Measurements from ENCODE around the gene TXNDC11.

The TXNDC11 gene

GRCh38 chr16:11752856-11753255 is 10.2 kb upstream of the TXNDC11 start:
- no peak for DNase-seq

- no peak for DNase-seq
Measured at GRCh38 chr16:11750056-11750455, 7.4 kb upstream of the TXNDC11 start.

- no peak for DNase-seq
Measured at GRCh38 chr16:11748404-11749254, 6.0 kb upstream of the TXNDC11 start.

GRCh38 chr16:11747949-11748403 is 5.3 kb upstream of the TXNDC11 start:
- no peak for DNase-seq

GRCh38 chr16:11744075-11744470 is 1.4 kb upstream of the TXNDC11 start:
- no peak for DNase-seq

GRCh38 chr16:11743308-11744074 is 834 bp upstream of the TXNDC11 start:
- DNase-seq: peak; percentile 67

- no peak for DNase-seq
Measured at GRCh38 chr16:11742093-11742535, 543 bp downstream of the TXNDC11 start.

- no peak for DNase-seq
Measured at GRCh38 chr16:11740567-11740966, 2.1 kb downstream of the TXNDC11 start.

GRCh38 chr16:11738742-11739544 is 3.7 kb downstream of the TXNDC11 start:
- no peak for DNase-seq

- no peak for DNase-seq
Measured at GRCh38 chr16:11737713-11738112, 4.9 kb downstream of the TXNDC11 start.

GRCh38 chr16:11736903-11737302 is 5.8 kb downstream of the TXNDC11 start:
- no peak for DNase-seq

- no peak for DNase-seq
Measured at GRCh38 chr16:11735787-11736186, 6.9 kb downstream of the TXNDC11 start.

GRCh38 chr16:11734653-11735043 is 8.0 kb downstream of the TXNDC11 start:
- DNase-seq: peak; percentile 2

GRCh38 chr16:11734025-11734652 is 8.5 kb downstream of the TXNDC11 start:
- no peak for DNase-seq

GRCh38 chr16:11731222-11731621 is 11.4 kb downstream of the TXNDC11 start:
- DNase-seq: no peak

- DNase-seq: no peak
Measured at GRCh38 chr16:11729787-11730186, 12.9 kb downstream of the TXNDC11 start.

GRCh38 chr16:11727796-11728543 is 14.7 kb downstream of the TXNDC11 start:
- peak; percentile 73 for DNase-seq

- DNase-seq: no peak
Measured at GRCh38 chr16:11726008-11726407, 16.6 kb downstream of the TXNDC11 start.

GRCh38 chr16:11725457-11725856 is 17.2 kb downstream of the TXNDC11 start:
- no peak for DNase-seq

- DNase-seq: no peak
Measured at GRCh38 chr16:11722468-11722808, 20.2 kb downstream of the TXNDC11 start.

GRCh38 chr16:11721781-11722467 is 20.7 kb downstream of the TXNDC11 start:
- no peak for DNase-seq
